HG02642 (cell line): ENCODE data around the gene PRRT1.
"Not testable (repeated sequence)": the region's sequence is repeated elsewhere in the genome, so short reads cannot be mapped to it uniquely, and the experiment has no call there.

Experiments
- ATAC-seq: cut with Tn5 transposase; IDR thresholded peaks from one replicate; pipeline ENCODE4 v1.9.1; 2021; ENCODE audit warnings: mild to moderate bottlenecking; ENCODE audit not compliant: unreplicated experiment, poor library complexity

PRRT1 gene

GRCh38 chr6:32151863-32152768, at the start of gene PRRT1:
Gene PRRT1, minus strand, starts transcription at chr6:32151939. Its CDS starts 112 bp downstream, at chr6:32151827.
- no peak for ATAC-seq

GRCh38 chr6:32200711-32201475, 49.2 kb upstream of the PRRT1 start:
- no peak for ATAC-seq

- no peak for ATAC-seq
These were observed 47.1 kb upstream of the PRRT1 start for GRCh38 chr6:32198866-32199265.

- ATAC-seq: no peak
These were observed 46.6 kb upstream of the PRRT1 start for GRCh38 chr6:32198345-32198696.

- ATAC-seq: no peak
These were observed 45.2 kb upstream of the PRRT1 start for GRCh38 chr6:32196682-32197616.

GRCh38 chr6:32195902-32196681, 44.4 kb upstream of the PRRT1 start:
- ATAC-seq: peak; percentile 20

GRCh38 chr6:32195652-32195901, 43.8 kb upstream of the PRRT1 start:
- ATAC-seq: peak; percentile 80

- ATAC-seq: no peak
These were observed 43.3 kb upstream of the PRRT1 start for GRCh38 chr6:32194825-32195651.

GRCh38 chr6:32194388-32194787, 42.6 kb upstream of the PRRT1 start:
- no peak for ATAC-seq

- ATAC-seq: not testable (repeated sequence)
These were observed 41.4 kb upstream of the PRRT1 start for GRCh38 chr6:32193096-32193495.

GRCh38 chr6:32192608-32193039, 40.9 kb upstream of the PRRT1 start, which contains the start of gene GPSM3:
Gene GPSM3, minus strand, starts transcription at chr6:32192643. Its CDS starts 130 bp downstream, at chr6:32192513.
- no peak for ATAC-seq

GRCh38 chr6:32191696-32192607, 40.2 kb upstream of the PRRT1 start:
- no peak for ATAC-seq

- no peak for ATAC-seq
These were observed 39.4 kb upstream of the PRRT1 start for GRCh38 chr6:32190911-32191677.

- ATAC-seq: peak; percentile 69
These were observed 38.5 kb upstream of the PRRT1 start, which contains the start of gene PBX2 for GRCh38 chr6:32190054-32190851. Gene PBX2, minus strand, starts transcription at chr6:32190202. Its CDS starts 287 bp downstream, at chr6:32189915.

- ATAC-seq: no peak
These were observed 38.0 kb upstream of the PRRT1 start for GRCh38 chr6:32189742-32190053.

- ATAC-seq: no peak
These were observed 37.5 kb upstream of the PRRT1 start for GRCh38 chr6:32189069-32189741.
